ENCODE measurements around the gene SGCA. TPM values are rescaled to one million over a fixed set of nuclear protein-coding genes. Genes with fewer than 3 reads are reported as not detected.

SGCA gene
- polyA plus RNA-seq (0.43 TPM in 1 of 2 replicates, not detected in the other), polyA minus RNA-seq (not detected in 2 replicates)

DNA sequence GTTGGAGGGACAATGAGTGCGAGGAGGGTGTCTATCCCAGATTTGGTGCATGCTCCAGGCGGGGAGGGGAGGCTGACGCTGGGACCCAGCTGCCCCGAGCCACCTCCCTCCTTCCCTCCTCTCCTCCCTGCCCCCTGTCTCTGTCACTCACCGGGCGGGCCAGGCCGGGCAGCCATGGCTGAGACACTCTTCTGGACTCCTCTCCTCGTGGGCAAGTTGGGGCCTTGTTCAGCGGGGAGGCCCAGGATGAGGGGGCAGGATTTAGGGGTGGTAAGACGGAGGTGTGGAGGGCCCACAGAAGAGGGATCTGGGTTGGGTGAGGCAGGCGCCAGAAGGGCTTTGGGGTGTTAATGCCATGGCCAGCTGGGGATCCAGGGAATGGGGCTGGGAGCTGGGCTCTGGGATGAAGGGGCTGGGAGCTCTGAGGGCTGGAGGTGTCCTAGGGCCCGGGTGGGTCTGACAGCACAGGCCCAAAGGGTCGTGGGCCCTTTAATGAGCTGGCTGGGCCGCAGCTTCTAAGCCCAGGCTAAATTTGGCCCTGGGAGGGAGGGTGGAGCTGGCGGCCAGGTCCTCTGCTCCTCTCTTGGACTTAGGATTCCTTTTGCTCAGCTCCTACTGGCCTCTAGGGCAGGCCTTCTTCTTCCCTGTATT is at the start of gene SGCA:
TSS of gene SGCA (plus strand) at position 139 of the 651 bp plus-strand sequence. CDS start at position 175, 36 bp downstream.
- Histone ChIP-seq H3K4me2 (ENCODE audit: low read length) (no peak within 1 kb of the TSS), H3K9ac (ENCODE audit: low read length) (no peak within 1 kb of the TSS), H3K79me2 (replicated peaks; ENCODE audit: insufficient read depth, low read length) (no peaks in the 10 kb centered on the region), H3K27ac (ENCODE audit: low read length) (no peak within 1 kb of the TSS), H3F3A (ENCODE audit: insufficient read depth, low read length, poor library complexity, severe bottlenecking) (no peaks in the 10 kb centered on the region), H3K36me3 (ENCODE audit: insufficient read depth, low read length) (no peaks in the 10 kb centered on the region), H3K9me2 (ENCODE audit: insufficient read depth, low read length) (no peaks in the 10 kb centered on the region), H4K20me1 (ENCODE audit: insufficient read depth) (no peaks in the 10 kb centered on the region), H2AFZ (ENCODE audit: low read depth, low read length) (no peak within 1 kb of the TSS), H3K9me3 (ENCODE audit: low read length) (no peaks in the 10 kb centered on the region), H3K27me3 (ENCODE audit: insufficient read depth, low read depth, low read length) (no peaks in the 10 kb centered on the region), H3K4me3 (ENCODE audit: low read length) (no peak within 1 kb of the TSS)
- TF ChIP-seq EP300 (conservative IDR thresholded peaks at IDR 0.05; ENCODE audit: poor library complexity, severe bottlenecking), result no peak
- TF ChIP-seq, protein P1, sequence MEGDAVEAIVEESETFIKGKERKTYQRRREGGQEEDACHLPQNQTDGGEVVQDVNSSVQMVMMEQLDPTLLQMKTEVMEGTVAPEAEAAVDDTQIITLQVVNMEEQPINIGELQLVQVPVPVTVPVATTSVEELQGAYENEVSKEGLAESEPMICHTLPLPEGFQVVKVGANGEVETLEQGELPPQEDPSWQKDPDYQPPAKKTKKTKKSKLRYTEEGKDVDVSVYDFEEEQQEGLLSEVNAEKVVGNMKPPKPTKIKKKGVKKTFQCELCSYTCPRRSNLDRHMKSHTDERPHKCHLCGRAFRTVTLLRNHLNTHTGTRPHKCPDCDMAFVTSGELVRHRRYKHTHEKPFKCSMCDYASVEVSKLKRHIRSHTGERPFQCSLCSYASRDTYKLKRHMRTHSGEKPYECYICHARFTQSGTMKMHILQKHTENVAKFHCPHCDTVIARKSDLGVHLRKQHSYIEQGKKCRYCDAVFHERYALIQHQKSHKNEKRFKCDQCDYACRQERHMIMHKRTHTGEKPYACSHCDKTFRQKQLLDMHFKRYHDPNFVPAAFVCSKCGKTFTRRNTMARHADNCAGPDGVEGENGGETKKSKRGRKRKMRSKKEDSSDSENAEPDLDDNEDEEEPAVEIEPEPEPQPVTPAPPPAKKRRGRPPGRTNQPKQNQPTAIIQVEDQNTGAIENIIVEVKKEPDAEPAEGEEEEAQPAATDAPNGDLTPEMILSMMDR (IDR thresholded peaks at IDR 0.05; ENCODE audit: poor library complexity, severe bottlenecking), result no peak
- no peak for TF ChIP-seq TAF1 (IDR thresholded peaks at IDR 0.05; ENCODE audit: low read depth)
- TF ChIP-seq MXI1 (conservative IDR thresholded peaks at IDR 0.05; ENCODE audit: poor library complexity, severe bottlenecking), result no peak
- no peak for TF ChIP-seq POLR2AphosphoS5 (IDR thresholded peaks at IDR 0.05)
- no peak for TF ChIP-seq EZH2 (IDR thresholded peaks at IDR 0.05; ENCODE audit: borderline replicate concordance, insufficient read depth, low read length, poor library complexity, severe bottlenecking)
- TF ChIP-seq SMC3 (conservative IDR thresholded peaks at IDR 0.05; ENCODE audit: poor library complexity), result no peak
- TF ChIP-seq RAD21 (conservative IDR thresholded peaks at IDR 0.05), result no peak
- TF ChIP-seq, protein P2, sequence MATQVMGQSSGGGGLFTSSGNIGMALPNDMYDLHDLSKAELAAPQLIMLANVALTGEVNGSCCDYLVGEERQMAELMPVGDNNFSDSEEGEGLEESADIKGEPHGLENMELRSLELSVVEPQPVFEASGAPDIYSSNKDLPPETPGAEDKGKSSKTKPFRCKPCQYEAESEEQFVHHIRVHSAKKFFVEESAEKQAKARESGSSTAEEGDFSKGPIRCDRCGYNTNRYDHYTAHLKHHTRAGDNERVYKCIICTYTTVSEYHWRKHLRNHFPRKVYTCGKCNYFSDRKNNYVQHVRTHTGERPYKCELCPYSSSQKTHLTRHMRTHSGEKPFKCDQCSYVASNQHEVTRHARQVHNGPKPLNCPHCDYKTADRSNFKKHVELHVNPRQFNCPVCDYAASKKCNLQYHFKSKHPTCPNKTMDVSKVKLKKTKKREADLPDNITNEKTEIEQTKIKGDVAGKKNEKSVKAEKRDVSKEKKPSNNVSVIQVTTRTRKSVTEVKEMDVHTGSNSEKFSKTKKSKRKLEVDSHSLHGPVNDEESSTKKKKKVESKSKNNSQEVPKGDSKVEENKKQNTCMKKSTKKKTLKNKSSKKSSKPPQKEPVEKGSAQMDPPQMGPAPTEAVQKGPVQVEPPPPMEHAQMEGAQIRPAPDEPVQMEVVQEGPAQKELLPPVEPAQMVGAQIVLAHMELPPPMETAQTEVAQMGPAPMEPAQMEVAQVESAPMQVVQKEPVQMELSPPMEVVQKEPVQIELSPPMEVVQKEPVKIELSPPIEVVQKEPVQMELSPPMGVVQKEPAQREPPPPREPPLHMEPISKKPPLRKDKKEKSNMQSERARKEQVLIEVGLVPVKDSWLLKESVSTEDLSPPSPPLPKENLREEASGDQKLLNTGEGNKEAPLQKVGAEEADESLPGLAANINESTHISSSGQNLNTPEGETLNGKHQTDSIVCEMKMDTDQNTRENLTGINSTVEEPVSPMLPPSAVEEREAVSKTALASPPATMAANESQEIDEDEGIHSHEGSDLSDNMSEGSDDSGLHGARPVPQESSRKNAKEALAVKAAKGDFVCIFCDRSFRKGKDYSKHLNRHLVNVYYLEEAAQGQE (IDR thresholded peaks at IDR 0.05; ENCODE audit: borderline replicate concordance), result no peak

DNA sequence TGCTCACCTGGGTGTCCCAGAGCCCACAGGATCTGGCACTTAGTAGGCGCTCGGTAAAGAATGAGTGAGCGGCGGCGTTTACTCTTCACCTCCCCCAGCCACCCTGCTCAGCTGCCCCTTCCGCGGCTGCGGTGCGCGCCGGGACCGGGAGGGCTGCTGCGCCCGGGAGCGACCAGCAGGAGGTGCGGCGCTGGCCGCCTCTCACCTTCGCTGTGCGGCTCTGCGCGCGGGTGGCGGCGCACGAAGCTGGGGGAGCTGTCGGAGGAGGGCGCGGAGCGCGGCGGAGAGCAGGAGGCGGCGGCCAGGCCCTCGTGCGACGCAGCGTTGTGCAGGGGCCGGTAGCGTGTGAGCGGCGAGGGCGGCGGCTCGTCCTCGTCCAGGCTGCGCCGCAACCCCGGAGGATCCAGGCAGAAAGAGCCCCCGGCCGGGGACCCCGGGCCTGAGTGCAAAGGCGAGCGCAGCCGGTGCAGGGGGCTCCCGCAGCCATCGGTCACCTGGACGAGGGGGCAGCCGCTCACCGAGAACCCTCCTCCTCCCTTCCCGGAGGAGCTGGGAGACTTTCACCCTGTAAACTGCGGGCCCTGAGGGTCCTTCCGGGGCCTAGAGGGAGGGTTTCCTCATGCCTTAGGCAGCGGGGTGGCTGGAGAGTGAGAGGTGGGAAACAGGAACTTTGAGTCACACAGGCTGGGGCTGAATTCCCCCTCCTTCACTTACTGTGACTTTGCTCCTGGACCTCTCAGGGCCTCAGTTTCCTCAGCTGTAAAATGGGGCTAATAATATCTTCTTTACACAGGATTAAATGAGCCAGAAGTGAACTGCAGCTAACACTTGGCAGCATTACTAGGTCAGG is 48.4 kb upstream of the SGCA start:
- Histone ChIP-seq H3K9me2 (ENCODE audit: insufficient read depth, low read length) (no peaks in the 10 kb centered on the region), H2AFZ (ENCODE audit: low read depth, low read length) (no peak overlapping the region), H3K4me2 (ENCODE audit: low read length) (no peak overlapping the region), H3K9ac (ENCODE audit: low read length) (no peak overlapping the region), H3K79me2 (replicated peaks; ENCODE audit: insufficient read depth, low read length) (no peaks in the 10 kb centered on the region), H3K27ac (ENCODE audit: low read length) (no peak overlapping the region), H4K20me1 (ENCODE audit: insufficient read depth) (no peaks in the 10 kb centered on the region), H3K36me3 (ENCODE audit: insufficient read depth, low read length) (peaks cover 4% of the 10 kb centered on the region), H3K9me3 (ENCODE audit: low read length) (no peaks in the 10 kb centered on the region), H3F3A (ENCODE audit: insufficient read depth, low read length, poor library complexity, severe bottlenecking) (no peaks in the 10 kb centered on the region), H3K27me3 (ENCODE audit: insufficient read depth, low read depth, low read length) (no peaks in the 10 kb centered on the region), H3K4me3 (ENCODE audit: low read length) (no peak overlapping the region)
- TF ChIP-seq RAD21 (conservative IDR thresholded peaks at IDR 0.05) (peak; percentile 33), EZH2 (IDR thresholded peaks at IDR 0.05; ENCODE audit: borderline replicate concordance, insufficient read depth, low read length, poor library complexity, severe bottlenecking) (no peak), MXI1 (conservative IDR thresholded peaks at IDR 0.05; ENCODE audit: poor library complexity, severe bottlenecking) (no peak), POLR2AphosphoS5 (IDR thresholded peaks at IDR 0.05) (no peak), SMC3 (conservative IDR thresholded peaks at IDR 0.05; ENCODE audit: poor library complexity) (peak; percentile 50), TAF1 (IDR thresholded peaks at IDR 0.05; ENCODE audit: low read depth) (no peak), EP300 (conservative IDR thresholded peaks at IDR 0.05; ENCODE audit: poor library complexity, severe bottlenecking) (no peak)
- TF ChIP-seq, protein P2 (IDR thresholded peaks at IDR 0.05; ENCODE audit: borderline replicate concordance), result no peak
- TF ChIP-seq, protein P1 (IDR thresholded peaks at IDR 0.05; ENCODE audit: poor library complexity, severe bottlenecking), result peak; percentile 68
